ENCODE measurements around the gene ARMC8.
A peak's percentile ranks its signal among the peaks of the same experiment; 100 is the strongest.
"Not testable (repeated sequence)": the region's sequence is repeated elsewhere in the genome, so short reads cannot be mapped to it uniquely, and the experiment has no call there.

ARMC8 gene, protein sequence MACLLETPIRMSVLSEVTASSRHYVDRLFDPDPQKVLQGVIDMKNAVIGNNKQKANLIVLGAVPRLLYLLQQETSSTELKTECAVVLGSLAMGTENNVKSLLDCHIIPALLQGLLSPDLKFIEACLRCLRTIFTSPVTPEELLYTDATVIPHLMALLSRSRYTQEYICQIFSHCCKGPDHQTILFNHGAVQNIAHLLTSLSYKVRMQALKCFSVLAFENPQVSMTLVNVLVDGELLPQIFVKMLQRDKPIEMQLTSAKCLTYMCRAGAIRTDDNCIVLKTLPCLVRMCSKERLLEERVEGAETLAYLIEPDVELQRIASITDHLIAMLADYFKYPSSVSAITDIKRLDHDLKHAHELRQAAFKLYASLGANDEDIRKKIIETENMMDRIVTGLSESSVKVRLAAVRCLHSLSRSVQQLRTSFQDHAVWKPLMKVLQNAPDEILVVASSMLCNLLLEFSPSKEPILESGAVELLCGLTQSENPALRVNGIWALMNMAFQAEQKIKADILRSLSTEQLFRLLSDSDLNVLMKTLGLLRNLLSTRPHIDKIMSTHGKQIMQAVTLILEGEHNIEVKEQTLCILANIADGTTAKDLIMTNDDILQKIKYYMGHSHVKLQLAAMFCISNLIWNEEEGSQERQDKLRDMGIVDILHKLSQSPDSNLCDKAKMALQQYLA

DNA sequence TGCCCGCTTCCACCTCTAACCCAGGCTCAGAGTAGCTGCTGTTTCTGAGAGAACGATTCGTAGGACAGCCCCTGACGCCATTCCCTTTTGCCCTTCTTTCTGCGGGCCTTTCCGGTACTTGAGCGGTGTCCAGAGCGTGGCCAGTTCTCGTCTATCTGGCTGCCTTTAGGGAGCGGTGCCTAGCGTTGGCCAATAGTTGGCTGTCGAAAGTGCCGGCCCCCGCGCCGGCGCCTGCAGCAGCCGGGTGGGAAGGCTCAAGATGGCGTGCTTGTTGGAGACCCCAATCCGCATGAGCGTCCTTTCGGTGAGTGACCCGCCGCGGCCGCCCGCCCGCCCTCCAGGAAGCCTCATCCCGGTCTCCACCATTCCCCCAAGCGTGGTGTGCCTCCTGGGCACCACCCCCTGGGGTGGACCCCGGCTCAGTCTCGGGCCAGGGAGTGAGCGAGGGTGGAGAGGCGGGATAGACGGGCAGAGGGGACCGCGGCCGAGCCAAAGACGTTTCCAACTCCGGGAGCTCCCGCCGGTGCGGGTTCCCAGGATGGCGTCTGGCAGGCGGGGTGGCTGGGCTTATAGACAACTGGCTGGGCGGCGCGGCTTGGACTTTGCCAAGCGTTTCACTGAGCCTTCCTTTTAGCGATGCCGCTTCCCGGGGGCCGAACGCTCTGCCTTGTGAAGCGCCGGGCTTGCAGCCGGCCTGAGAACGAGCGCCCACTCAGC is at the start of gene ARMC8:
Gene ARMC8, plus strand, starts transcription at position 6 of the 717 bp plus-strand sequence. Its CDS starts 254 bp downstream, at position 260.
- peak; percentile 40 for DNase-seq

DNA sequence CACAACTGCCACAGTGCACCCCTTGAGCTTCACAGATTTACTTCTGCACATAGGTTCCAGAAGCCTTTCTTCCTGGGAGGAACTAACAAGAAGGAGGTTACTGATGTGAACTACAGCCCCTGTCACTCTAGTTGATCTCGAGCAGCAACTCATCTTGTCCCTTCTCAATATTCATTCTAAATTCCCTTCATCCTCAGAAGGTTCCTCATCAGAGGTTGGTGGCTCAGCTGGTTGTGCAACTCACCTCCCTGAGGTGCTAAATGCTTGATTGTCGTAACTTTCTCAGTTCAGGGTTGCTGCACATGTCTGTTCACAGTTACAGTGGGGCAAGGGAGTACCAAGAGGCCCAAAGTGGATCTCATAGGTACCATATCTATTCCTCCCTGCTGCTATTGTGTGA is 49.2 kb upstream of the ARMC8 start:
- no peak for DNase-seq

DNA sequence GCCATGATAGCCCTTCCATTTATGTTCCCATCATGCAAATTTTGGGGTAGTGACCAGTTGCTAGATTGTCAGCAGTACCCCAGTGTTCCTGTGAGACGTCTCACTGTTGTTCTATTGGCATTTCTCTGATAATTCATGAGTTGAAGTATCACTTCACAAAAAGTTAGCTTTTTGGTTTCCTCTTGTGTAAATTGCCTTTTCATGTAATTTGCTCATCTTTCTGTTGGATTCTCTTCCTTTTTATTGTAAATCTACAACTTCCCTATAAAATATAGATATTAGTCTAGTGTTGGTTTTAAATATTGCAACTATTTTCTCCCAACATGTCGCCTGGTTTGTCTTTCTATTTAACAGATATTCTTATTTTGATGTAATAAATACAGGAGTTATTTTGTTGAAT is 47.4 kb upstream of the ARMC8 start:
- no peak for DNase-seq

DNA sequence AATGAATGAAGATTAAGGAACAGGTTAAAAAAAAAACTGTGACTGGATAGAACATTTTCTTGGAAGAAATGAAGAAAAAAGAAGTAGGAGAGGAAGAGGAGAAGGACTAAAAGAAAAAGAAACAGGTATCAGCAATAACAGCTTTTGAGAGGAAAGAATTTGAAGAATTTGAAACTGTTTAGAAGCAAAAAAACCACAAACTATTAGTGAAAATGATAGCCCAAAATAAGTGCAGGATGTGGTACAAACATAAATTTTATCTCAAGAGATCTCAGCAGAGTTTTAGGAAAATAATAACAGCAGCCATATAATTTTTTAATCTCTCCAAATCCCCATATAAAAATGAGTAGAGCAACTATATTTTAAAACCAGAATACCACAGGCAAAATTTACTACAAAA is 46.2 kb upstream of the ARMC8 start:
- no peak for DNase-seq

DNA sequence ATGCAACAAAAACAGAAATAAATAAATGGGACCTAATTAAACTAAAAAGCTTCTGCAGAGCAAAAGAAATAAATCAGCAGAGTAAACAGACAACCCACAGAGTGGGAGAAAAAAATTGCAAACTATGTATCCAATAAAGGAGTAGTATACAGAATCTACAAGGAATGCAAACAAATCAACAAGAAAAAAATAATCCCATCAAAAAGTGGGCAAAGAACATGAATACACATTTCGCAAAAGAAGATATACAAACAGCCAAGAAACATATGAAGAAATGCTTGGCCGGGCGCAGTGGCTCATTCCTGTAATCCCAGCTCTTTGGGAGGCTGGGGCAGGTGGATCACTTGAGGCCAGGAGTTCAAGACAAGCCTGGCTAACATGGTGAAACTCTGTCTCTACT is 44.9 kb upstream of the ARMC8 start:
- DNase-seq: not testable (repeated sequence)

DNA sequence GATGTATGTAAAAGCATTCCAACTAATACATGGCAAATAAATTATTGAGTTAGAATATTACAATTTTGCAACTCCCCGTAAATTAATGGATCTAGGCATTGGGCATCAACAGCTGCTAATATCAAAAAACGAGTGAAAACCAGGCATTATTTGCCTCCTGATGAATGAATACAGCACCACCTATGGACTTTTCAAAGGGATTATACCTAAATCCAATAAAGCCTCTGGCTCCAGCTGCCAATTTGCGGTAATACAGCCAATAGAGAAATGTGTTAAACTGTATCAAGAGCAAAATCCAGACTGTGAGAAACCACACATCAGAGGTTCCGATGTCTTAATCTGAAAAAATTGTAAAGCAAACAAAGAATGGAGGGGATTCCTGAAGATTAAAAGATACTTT is 38.6 kb upstream of the ARMC8 start:
- DNase-seq: no peak

DNA sequence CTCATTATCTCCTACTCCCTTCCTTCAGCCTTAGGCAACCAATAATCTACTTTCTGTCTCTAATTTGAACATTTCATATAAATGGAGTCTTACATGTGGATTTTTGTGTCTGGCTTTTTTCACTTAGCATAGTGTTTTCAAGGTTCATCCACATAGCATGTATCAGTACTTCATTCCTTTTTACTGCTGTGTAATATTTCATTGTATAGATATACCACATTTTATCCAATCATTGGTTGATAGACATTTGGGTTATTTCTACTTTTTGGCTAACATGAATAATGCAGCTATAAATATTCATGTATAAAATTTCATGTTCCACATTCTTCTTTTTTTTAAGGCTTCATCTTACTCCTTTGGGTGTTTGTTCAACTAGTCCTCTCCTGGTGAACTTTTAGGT is 32.6 kb upstream of the ARMC8 start:
- DNase-seq: no peak

DNA sequence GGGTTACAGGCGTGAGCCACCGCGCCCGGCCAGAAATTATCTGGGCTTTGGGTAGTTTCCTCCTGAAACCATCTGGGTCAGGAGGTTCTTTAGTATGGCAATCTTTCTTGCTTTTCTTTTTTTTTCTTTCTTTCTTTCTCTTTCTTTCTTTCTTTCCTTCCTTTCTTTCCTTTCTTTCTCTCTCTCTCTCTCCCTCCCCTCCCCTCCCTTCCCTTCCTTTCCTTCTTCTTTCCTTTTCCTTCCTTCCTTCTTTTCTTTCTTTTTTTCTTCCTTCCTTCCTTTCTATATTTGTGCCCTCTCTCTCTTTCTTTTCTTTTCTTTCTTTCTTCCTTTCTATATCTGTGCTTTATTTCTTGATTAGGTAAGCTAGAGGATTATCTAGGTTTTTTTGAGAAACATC is 29.4 kb upstream of the ARMC8 start:
- no peak for DNase-seq

DNA sequence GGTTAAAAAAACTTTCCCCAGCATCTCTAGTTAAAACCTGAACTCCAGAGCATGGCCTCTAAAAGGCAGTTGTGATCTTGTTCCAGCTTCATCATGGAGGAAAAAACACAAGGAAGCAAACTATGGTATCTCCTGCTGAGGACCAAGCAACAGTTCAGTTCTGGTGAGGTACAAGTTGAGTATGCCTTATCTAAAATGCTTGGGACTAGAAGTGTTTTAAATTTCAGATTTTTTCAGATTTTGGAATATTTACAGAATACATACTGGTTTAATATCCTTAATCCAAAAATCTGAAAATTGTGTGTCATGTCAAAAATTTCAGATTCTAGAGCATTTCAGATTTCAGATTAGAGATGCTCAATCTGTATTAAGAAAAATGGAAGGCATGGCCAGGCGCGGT is 22.0 kb upstream of the ARMC8 start:
- DNase-seq: no peak

DNA sequence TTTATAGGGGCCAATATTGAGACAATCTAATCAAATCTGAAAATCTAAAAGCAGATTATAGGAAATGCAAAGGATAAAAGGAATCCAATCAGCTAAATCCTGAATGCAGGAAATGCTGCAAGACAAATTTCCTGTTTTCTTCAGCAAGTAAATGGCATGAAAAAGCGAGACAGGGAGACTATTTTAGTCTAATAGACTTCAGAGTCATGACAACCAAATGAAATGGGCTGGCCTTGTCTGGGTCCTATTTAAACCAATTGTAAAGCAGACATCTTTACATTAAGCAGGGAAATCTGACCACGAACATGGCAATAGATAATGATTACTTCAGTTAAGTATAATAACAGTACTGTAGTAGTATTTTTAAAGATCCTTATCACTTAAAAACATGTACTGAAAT is 14.5 kb upstream of the ARMC8 start:
- no peak for DNase-seq

DNA sequence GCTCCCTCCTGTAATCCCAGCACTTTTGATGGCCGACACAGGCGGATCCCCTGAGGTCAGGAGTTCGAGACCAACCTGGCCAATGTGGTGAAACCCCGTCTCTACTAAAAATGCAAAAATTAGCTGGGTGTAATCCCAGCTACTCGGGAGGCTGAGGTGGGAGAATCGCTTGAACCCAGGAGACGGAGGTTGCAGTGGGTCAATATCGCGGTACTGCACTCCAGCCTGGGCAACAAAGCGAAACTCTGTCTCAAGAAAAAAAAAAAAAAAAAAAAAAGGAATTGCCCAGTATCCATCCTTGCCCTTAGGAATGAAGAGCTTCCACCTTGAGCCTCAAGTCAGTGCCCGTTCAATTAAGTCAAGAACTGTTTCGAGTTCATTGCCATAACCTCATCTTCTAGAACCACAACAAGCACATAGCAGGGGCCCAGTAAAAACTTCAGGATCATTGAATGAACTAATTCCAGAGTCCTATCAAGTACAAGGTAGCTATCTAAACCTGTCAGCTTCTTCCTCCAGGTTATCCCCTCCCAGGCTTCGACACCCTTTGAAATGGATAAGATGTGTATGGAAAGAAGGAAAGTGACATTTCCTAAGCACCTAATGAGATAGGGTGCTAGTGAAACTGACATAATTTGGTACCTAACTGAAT is 13.2 kb upstream of the ARMC8 start:
- DNase-seq: no peak

DNA sequence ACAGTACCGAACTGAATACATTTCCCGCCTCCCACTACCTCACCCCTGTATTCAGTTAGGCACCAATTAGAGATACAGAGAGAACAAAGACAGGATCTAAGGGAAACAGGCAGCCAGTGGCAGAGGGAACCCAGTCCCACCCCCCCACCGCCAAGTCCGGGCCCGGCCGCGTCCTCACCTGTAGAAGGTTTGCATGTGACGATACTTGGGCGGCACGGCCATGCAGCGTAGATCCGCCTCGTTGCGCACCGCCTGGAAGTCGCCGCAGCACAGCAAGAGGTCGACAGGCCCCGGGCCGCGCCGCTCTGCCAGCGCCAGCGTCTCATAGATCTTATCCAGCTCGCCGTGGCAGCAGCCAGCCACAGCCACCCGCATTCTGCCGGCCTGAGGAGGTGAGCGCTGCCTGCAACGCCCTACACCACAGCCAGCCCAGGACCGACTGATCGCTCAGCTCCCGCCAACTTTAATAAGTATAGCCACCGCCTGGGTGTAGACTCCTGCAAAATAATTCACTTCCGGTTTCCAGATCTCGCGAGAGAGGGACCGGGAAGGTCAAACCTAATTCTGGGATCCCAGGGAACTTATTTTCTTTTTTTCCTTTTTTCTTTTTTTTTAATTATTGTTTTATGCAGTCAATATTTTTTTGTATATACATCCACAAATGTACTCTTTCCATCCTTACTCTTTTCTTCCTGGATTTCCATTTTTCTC is 12.5 kb upstream of the ARMC8 start, which contains the start of gene DBR1:
Gene DBR1, minus strand, starts transcription at position 501 of the 711 bp plus-strand sequence. Its CDS starts 126 bp downstream, at position 375.
- peak; percentile 21 for DNase-seq

DNA sequence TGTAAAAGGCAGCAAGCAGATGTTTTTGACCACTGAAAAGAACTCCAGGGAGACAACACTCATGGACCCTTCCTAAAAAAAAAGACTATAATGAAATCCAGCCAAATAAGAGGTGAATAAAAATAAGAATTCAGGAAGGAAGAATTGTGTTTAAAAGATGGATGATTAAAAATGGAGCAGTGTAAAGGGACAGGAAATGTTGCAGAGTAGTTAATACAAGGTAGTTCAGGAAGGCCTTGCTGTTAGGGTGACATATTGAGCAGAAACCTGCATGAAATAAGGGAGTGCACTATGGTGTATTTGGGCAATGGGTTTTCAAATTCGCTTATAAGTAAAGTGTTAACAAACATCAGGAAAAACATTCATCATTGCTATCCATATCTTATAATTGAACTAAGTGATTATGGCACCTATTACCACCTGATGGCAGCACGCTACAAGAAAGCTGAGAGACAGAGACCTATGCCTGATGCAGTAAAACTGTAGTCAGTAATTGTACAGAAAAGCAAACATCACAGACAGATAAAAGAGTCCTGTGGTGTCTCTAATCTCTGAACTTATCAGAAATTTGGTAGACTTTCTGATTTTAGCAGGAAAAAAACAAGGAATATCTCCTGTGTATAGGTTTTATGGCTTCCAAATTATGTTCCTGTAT is 6.6 kb upstream of the ARMC8 start:
- no peak for DNase-seq

DNA sequence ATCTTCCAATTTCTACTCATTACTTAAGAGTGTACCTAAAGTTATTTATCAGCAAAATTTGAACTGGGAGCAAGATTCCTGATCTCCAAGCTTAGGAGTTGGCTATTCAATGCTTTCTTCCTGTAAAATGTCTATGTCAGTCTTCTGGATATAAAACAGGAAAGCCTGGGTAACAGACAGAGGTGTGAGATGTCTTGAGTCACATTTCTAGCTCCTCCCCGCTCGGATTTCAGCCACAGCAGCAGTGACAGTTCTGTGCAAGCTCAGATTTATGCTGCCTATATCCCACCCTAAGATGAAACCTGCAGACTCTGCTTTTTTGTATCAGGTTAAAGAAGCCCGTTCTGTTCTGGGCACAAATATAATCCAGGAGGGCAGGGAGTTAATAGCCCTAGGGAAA is 2.1 kb upstream of the ARMC8 start:
- DNase-seq: no peak

DNA sequence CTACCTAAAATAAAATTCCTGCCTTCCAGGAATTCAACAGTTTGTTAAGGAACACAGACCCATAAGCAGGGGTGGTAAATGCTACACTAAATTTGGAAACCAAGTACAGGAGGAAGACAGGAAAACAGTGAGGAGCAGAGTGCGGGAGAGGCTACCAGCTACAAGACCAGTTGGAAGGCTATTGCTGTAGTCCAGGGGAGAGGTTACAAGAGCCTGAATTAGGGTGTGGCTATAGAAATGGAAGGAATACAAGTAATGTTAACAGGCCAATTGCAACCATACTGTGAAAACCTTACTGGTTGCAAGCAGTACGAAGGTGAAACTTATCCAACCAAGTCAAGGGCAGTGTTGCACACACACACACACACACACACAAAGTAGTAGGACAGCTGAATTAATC is 880 bp upstream of the ARMC8 start:
- no peak for DNase-seq

DNA sequence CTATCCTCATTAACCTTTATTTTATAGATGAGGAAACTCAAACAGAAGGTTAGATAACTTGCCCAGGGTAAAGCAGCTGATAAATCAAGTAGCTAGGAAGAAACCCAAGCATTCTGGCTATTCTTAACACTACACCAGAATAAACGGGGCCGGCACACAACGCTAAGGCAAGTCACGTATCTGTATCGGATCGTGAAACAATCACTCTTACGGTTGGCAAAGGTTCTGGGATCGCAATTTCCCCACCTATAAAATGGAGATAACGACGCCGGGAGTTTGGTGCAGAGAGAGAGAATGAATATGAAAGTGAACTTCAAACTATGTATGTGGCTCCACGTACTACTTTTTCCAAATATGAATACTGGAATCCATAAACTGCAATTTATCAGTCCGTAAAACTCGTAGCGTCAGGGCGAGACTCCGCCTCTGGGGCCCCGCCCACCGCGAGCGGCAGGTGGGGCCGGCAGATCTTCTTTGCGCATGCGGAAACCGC is 252 bp upstream of the ARMC8 start:
- no peak for DNase-seq

DNA sequence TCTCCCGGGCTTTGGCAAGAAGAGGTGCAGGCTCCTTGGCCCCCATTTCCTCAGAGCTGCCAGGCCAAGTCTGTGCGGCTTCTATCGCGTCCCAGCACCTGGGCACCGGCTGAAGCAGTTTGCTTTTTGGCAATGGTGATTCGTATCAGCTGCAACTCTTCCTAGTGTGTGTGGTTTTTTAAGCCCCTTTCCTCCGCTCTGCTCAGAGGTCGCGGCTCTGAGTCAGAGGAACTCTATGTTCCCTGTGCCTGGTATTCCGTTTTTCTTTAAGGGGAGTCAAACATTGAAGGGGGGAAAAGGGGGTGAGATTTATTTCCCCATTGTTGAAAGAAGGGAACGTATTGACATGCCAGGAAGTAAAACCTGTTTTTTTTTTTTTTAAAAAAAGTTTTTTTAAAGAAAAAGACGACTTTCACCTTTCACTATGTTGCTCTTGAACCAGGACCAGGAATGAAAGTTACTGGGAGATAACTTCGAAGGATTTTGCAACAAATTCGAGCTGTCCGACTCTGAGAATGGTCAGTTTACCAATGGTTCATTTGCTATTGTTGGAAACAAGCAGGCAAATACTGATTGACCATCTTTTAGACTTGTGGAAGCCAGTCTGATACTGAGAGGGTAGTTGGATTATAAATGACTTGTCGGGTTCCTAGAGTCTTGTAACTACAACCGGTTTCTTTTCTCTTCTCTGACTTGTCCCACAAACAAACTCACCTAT is 1.1 kb downstream of the ARMC8 start:
- DNase-seq: no peak

DNA sequence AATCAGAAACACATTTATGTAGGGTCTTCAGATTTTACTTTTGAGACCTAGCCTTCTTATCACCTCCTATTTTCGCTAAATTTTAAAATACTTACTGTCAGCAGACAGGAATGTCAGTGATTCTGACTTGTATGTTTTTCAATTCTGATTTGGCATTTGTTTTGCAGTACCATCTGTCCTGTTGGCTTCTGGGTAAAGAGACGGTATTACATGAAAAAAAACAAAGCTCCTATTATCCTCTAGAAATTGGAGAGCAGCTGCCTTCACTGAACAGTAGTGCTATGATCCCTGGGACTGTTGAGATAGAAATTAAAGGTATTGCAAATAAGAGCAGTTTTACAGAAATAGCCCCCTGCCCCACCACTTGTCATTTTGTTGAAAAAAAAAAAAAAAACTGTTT is 8.4 kb downstream of the ARMC8 start:
- no peak for DNase-seq

DNA sequence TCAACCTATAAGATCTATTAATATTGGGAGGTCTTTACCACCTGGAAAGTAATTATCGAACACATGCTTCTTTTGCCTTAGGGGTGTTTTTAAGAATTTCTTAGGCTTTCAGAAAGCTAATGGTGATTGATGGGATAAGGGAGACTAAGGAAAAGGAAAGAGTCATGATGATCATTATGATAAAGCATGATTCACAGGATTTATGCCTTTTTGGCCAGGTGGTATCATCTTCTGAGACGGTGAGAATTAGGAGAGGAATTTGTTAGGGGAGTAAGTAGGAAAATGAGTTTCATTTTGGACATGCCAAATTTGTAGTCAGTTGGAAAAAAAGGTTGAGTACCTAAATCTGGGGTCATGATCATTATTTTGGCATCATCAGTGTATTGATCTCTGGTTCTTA is 8.9 kb downstream of the ARMC8 start:
- no peak for DNase-seq

DNA sequence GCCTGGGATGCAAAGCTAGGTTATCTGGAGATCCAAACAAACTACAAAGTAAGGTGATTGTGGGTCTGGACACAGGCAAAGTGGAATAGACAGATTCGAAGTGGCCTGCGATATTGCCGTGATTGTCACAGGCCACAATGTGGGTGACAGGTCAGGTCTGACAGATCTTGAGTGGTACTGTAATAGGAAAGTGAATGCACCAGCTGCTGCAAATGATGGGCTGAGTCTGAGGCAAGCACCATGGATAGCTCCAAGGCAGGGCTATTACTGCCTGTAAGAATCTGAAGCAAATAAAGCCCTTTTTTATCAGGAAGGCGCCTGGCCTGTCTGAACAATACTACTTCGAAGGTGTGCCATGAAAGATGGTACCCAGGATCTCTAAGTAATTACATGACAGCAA is 10.0 kb downstream of the ARMC8 start:
- DNase-seq: no peak

DNA sequence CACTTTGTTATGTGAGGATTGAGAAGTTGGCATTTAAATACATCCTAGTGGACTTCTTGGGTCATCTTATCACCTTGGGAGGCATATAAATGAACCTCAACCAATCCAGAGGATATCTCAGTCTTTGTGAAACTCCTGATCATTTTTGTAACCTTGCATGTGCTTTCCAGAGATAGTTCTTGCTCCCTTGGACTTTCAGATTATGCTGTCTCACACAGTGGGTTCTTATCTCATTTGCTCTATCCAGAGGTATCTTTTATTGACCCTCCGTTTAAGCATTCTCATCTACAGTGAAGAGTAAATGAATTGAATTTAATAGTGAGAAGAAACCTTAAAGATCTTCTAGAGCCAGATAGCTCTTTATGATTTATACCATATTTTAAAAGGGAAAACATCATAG is 10.4 kb downstream of the ARMC8 start:
- DNase-seq: no peak
